ENCODE measurements around the gene SYMPK.

SYMPK gene

DNA sequence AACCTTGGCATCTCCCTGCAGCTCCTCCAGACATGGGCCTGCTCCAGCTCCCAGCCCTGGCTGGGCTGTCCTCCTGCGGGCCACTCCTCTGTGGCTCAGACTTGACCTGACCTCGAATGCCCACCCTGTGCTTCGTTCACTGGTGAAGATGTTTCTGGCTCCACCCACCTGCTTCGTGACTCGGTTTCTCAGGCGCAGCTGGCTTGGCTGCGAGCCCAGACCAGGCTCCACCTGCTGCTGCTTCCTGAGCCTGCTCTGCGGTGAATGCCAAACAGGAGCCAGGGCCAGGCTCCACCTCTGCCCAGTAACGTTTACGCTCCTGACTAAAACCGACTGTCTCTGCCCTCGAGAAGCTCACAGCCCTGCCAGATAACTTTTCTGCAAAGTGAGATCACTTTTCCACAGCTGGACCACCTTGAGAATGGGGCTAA is 38.9 kb downstream of the SYMPK start:
- TF ChIP-seq, protein P1, sequence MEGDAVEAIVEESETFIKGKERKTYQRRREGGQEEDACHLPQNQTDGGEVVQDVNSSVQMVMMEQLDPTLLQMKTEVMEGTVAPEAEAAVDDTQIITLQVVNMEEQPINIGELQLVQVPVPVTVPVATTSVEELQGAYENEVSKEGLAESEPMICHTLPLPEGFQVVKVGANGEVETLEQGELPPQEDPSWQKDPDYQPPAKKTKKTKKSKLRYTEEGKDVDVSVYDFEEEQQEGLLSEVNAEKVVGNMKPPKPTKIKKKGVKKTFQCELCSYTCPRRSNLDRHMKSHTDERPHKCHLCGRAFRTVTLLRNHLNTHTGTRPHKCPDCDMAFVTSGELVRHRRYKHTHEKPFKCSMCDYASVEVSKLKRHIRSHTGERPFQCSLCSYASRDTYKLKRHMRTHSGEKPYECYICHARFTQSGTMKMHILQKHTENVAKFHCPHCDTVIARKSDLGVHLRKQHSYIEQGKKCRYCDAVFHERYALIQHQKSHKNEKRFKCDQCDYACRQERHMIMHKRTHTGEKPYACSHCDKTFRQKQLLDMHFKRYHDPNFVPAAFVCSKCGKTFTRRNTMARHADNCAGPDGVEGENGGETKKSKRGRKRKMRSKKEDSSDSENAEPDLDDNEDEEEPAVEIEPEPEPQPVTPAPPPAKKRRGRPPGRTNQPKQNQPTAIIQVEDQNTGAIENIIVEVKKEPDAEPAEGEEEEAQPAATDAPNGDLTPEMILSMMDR (IDR thresholded peaks at IDR 0.05; ENCODE audit: low read depth, low read length) = no peak
- no peak overlapping the region for H3K4me3 ChIP-seq (replicated peaks in 1 of 2; ENCODE audit: low read depth in 2 of 2, low read length in 2 of 2)
- DNase-seq (ENCODE audit: low read depth in 2 of 2) = peak in 1 of 2 donors; percentile 14

DNA sequence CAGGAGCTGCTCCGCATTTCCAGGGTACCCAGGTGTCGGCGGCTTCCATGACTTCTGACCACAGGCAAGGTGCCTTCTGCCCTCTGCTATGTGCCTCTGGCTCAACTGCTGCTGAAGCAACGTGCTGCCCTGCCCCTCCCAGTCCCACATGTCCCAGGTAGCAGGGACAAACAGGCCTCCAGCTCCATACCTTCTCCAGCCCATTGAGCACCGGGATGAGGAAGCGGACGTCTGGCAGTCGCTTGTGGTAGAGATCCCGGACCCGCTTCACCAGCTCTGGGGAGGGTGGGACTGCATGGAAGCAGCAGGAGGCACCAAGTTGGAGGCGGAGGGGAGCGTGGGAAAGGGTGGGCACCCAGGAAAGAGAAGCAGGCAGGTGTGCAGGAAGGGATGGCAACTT is 39.8 kb downstream of the SYMPK start:
- TF ChIP-seq, protein P1 (IDR thresholded peaks at IDR 0.05; ENCODE audit: low read depth, low read length) = no peak
- no peak for DNase-seq (ENCODE audit: low read depth in 2 of 2)
- no peak overlapping the region for H3K4me3 ChIP-seq (replicated peaks in 1 of 2; ENCODE audit: low read depth in 2 of 2, low read length in 2 of 2)

- TF ChIP-seq, protein P1 (IDR thresholded peaks at IDR 0.05; ENCODE audit: low read depth, low read length) = no peak
- H3K4me3 ChIP-seq (replicated peaks in 1 of 2; ENCODE audit: low read depth in 2 of 2, low read length in 2 of 2) = no peak overlapping the region
- DNase-seq (ENCODE audit: low read depth in 2 of 2) = no peak
Observed at GRCh38 chr19:45822716-45823115, 40.2 kb downstream of the SYMPK start.

DNA sequence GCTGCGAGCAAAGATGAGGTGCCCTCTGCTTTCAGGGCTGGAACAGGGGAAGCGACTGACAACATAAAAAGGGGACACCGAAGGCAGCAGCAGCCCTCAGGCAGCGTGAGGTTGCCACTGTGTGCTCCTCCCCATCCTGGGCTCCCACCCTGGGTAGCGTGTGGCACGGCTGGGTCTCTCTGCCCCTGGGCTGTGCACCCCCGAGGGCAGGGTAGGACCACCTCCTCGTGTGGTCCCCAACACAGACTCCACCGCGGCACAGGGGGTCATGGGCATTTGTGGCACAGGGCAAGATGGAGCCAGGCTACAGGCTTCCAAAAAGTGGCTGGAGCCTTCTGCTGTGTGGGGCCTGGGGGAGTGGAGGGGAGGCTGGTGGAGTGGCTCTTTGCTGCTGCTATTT is 41.4 kb downstream of the SYMPK start:
- DNase-seq (ENCODE audit: low read depth in 2 of 2) = no peak
- H3K4me3 ChIP-seq (replicated peaks in 1 of 2; ENCODE audit: low read depth in 2 of 2, low read length in 2 of 2) = no peak overlapping the region
- TF ChIP-seq, protein P1 (IDR thresholded peaks at IDR 0.05; ENCODE audit: low read depth, low read length) = no peak

GRCh38 chr19:45821103-45821521 is 41.8 kb downstream of the SYMPK start:
- no peak for DNase-seq (ENCODE audit: low read depth in 2 of 2)
- no peak overlapping the region for H3K4me3 ChIP-seq (replicated peaks in 1 of 2; ENCODE audit: low read depth in 2 of 2, low read length in 2 of 2)
- TF ChIP-seq, protein P1 (IDR thresholded peaks at IDR 0.05; ENCODE audit: low read depth, low read length) = no peak

DNA sequence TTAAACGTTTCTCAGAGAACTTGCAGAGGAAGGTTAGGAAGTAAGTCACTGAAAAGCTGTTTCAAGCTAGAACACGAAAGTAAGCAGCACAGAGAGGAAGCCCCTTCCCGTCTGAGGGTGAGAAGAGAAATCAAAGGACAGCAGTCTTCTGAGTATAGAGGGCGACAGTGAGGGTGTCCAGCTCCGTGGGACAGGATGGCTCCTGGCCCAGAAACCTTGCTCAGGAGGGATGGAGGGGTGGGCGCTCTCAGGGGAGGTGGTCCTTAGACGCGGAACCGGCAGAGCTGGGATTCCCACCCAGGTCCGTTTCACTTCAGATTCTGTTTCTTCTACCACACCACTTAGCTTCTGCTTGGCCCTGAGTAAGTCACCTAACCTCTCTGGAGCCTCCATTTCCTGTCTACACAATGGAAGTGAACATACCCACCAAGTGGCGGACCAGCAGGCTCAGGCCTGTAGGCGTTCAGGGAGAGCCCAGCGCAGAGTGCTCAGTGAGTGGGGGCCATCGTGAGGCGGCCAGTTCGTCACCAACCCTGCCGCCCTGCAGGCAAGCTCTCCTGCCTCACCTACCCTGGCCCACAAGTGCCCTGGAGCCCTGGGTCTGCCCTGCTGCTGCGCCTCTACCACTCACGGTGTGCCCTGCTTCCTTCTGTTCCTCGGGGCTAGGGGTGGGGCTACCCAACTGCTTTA is 42.4 kb downstream of the SYMPK start:
- TF ChIP-seq, protein P1 (IDR thresholded peaks at IDR 0.05; ENCODE audit: low read depth, low read length) = no peak
- no peak for DNase-seq (ENCODE audit: low read depth in 2 of 2)
- no peak overlapping the region for H3K4me3 ChIP-seq (replicated peaks in 1 of 2; ENCODE audit: low read depth in 2 of 2, low read length in 2 of 2)

DNA sequence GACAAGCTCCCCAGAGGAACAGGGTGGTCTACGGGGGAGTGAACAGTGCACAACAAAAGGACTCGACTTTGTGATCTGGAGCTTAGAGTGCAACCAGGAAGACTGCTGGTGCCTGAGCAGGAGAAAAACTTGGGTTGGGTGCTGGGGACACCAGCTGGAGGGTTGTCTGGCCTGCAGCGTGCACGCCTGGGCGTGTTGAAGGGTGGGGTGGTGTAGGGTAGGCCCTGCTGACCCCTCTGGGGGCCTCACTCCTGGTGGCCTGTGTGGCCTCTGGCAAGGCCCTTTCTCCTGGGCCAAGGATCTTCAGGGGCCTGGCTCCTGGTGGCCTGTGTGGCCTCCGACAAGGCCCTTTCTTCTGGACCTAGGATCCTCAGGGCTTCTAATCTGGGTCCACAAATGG is 43.2 kb downstream of the SYMPK start:
- H3K4me3 ChIP-seq (replicated peaks in 1 of 2; ENCODE audit: low read depth in 2 of 2, low read length in 2 of 2) = no peak overlapping the region
- TF ChIP-seq, protein P1 (IDR thresholded peaks at IDR 0.05; ENCODE audit: low read depth, low read length) = no peak
- DNase-seq (ENCODE audit: low read depth in 2 of 2) = no peak

All from cardiac fibroblast (primary cell).